Lung (tissue), 12 donors: Measurements from ENCODE around the gene GFOD2. TPM values are rescaled to one million over a fixed set of nuclear protein-coding genes. Genes with fewer than 3 reads are reported as not detected.

Source experiments
- ATAC-seq: fragments of 200-7000 bp; cut with Tn5 transposase; one replicate; pipeline ENCODE4 v1.9.1; 2020; ENCODE audit warnings: moderate number of reproducible peaks; ENCODE audit not compliant: insufficient read depth, low FRiP score
- DNase-seq, 3 donors: peaks; one replicate each; pipeline ENCODE4 v3.0.0-alpha.2; 2013 to 2017
- H3K27ac ChIP-seq, 2 donors: one replicate each; pipeline ENCODE4 v1.5.1; 2013; ENCODE audit warnings: mild to moderate bottlenecking in 2 of 2, moderate library complexity in 2 of 2, control low read depth in 1 of 2, inconsistent platforms in 1 of 2, low read depth in 1 of 2, low read length in 1 of 2
- H3K27me3 ChIP-seq, 3 donors: one replicate each; pipeline ENCODE4 v1.5.1; 2013; ENCODE audit warnings: low read length in 2 of 3; ENCODE audit not compliant: control insufficient read depth in 3 of 3, insufficient read depth in 3 of 3
- H3K36me3 ChIP-seq, 4 donors: one replicate each; pipeline ENCODE4 v1.5.1; 2013; ENCODE audit warnings: low read length in 4 of 4, mild to moderate bottlenecking in 1 of 4, moderate library complexity in 1 of 4; ENCODE audit not compliant: control insufficient read depth in 4 of 4, insufficient read depth in 4 of 4
- H3K4me1 ChIP-seq, 5 donors: one replicate each; pipeline ENCODE4 v1.5.1; 2013; ENCODE audit warnings: low read length in 5 of 5, mild to moderate bottlenecking in 2 of 5, moderate library complexity in 1 of 5; ENCODE audit not compliant: control insufficient read depth in 5 of 5, insufficient read depth in 5 of 5
- H3K4me3 ChIP-seq: one replicate; pipeline ENCODE4 v1.5.1; 2013; ENCODE audit warnings: mild to moderate bottlenecking, control low read depth, moderate library complexity
- H3K9ac ChIP-seq, 2 donors: one replicate each; pipeline ENCODE4 v1.5.1; 2013; ENCODE audit warnings: low read length in 2 of 2, control low read depth in 1 of 2; ENCODE audit not compliant: insufficient read depth in 1 of 2
- H3K9me3 ChIP-seq, 4 donors: one replicate each; pipeline ENCODE4 v1.5.1; 2013; ENCODE audit warnings: low read length in 3 of 4, mild to moderate bottlenecking in 1 of 4, moderate library complexity in 1 of 4; ENCODE audit not compliant: control insufficient read depth in 4 of 4, insufficient read depth in 3 of 4
- whole genome bisulfite sequencing, 2 donors: extraction: QIAGEN DNeasy Blood & Tissue Kit; methylation state at CpG; one replicate each; pipeline ENCODE4 v1.1.7; 2013; 5-methylcytosine and 5-hydroxymethylcytosine counted together
- polyA plus RNA-seq, 2 donors: library from polyadenylated mRNA; stranded (reverse); fragments of 200-250 nt; gene quantifications; one replicate each; pipeline ENCODE4 v1.2.1, GENCODE V29; 2013
- total RNA-seq, 2 donors: library from RNA; depleted of rRNA in 1 of 2; stranded (reverse); fragments of >200 nt in 1 of 2; gene quantifications; one replicate each; pipeline ENCODE4 v1.2.1, GENCODE V29; 2014 to 2021
- TF ChIP-seq, protein P1 (sequence below): IDR thresholded peaks from 2 replicates; pipeline ENCODE4 v1.5.1; 2012; ENCODE audit warnings: mild to moderate bottlenecking; ENCODE audit errors: control extremely low read depth, extremely low read depth
- donor health status: control.
- donor health status: control.
- donor health status: Bipolar disorder and iron deficiency.
- donor health status: healthy.
- donor health status: DM: yes; HTN: yes; CAD: no.

Gene GFOD2
- total and polyA plus RNA-seq, 4 donors = 10.1 to 26.3 (median 16.1) TPM

DNA sequence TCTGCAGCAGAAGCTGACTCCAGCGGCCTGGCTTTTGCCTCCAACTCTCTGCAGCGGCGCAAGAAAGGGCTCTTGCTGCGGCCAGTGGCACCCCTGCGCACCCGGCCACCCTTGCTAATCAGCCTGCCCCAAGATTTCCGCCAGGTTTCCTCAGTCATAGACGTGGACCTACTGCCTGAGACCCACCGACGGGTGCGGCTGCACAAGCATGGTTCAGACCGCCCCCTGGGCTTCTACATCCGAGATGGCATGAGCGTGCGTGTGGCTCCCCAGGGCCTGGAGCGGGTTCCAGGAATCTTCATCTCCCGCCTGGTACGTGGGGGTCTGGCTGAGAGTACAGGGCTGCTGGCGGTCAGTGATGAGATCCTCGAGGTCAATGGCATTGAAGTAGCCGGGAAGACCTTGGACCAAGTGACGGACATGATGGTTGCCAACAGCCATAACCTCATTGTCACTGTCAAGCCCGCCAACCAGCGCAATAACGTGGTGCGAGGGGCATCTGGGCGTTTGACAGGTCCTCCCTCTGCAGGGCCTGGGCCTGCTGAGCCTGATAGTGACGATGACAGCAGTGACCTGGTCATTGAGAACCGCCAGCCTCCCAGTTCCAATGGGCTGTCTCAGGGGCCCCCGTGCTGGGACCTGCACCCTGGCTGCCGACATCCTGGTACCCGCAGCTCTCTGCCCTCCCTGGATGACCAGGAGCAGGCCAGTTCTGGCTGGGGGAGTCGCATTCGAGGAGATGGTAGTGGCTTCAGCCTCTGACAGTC lies 57.0 kb downstream of the GFOD2 start:
- Histone ChIP-seq H3K36me3 (peaks cover 0 to 18% (median 5%) of the 10 kb centered on the region in 4 donors), H3K27ac (no peak overlapping the region), H3K9me3 (no peaks in the 10 kb centered on the region), H3K27me3 (no peaks in the 10 kb centered on the region), H3K4me1 (peaks cover 6 to 22% (median 9%) of the 10 kb centered on the region in 5 donors), H3K4me3 (no peak overlapping the region), H3K9ac (no peak overlapping the region)
- WGBS, 2 donors = 95 to 96% methylated on average over 34 of the region's 34 CpGs
- TF ChIP-seq, protein P1, sequence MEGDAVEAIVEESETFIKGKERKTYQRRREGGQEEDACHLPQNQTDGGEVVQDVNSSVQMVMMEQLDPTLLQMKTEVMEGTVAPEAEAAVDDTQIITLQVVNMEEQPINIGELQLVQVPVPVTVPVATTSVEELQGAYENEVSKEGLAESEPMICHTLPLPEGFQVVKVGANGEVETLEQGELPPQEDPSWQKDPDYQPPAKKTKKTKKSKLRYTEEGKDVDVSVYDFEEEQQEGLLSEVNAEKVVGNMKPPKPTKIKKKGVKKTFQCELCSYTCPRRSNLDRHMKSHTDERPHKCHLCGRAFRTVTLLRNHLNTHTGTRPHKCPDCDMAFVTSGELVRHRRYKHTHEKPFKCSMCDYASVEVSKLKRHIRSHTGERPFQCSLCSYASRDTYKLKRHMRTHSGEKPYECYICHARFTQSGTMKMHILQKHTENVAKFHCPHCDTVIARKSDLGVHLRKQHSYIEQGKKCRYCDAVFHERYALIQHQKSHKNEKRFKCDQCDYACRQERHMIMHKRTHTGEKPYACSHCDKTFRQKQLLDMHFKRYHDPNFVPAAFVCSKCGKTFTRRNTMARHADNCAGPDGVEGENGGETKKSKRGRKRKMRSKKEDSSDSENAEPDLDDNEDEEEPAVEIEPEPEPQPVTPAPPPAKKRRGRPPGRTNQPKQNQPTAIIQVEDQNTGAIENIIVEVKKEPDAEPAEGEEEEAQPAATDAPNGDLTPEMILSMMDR = no peak
- DNase-seq (no peak), ATAC-seq (no peak)

DNA sequence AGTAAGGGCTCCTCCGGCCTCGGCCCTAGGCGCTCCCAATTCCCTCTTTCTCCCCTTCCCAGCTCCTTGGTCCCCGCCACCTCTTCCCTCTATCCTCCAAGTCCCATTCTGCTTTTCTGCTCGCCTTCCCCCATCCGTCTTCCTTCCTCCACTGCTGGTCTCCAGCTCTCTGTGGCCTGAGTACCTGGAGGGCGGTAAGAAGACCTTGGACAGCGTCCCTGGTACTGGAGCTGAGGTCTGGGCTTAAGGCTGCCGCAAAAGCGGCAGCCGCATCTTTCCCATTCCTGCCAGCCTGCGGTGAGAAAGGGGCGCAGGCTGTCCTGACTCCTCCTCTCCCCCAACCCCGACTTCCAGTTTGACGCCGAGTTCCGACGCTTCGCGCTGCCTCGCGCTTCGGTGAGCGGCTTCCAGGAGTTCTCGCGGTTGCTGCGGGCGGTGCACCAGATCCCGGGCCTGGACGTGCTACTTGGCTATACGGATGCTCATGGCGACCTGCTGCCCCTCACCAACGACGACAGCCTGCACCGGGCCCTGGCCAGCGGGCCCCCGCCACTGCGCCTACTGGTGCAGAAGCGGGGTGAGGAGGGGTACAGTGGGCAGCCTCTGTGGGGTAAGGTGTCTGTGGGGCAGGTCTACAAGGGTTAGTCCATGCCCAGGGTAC lies 57.9 kb downstream of the GFOD2 start:
- 10 to 13% methylated on average over 39 of the region's 39 CpGs for WGBS, 2 donors
- Histone ChIP-seq H3K9ac (no peak overlapping the region), H3K27me3 (no peaks in the 10 kb centered on the region), H3K9me3 (no peaks in the 10 kb centered on the region), H3K4me3 (peak overlapping the region; percentile 13), H3K36me3 (peaks cover 0 to 20% (median 6%) of the 10 kb centered on the region in 4 donors), H3K4me1 (peaks cover 6 to 19% (median 7%) of the 10 kb centered on the region in 5 donors), H3K27ac (peak overlapping the region; percentile 82 to 85)
- peak; percentile 52 to 60 (median 52) for DNase-seq
- TF ChIP-seq, protein P1 = no peak
- no peak for ATAC-seq

DNA sequence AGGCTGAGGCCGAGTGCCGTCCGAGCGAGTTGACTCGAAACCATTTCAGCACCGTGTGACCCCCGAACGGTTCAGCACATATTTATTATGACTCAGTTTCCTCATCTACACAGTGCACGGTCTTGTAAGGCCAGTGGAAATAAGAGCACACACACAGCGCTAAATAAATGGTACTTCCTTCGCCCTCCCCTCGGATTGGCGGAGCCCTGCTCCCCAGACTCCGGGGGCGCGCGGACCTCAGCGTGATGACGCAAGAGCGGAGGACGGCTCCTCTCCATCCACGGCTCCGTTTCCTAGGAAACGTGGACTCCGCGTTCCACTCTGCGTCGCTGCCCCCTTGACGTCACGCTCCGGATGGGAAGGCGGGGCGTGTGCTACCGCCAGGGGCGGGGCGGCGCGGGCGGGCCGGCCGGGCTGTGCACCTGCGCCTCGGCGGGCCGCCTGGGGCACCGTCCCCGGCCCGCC lies 58.5 kb downstream of the GFOD2 start, which contains the start of gene PARD6A:
Gene PARD6A (plus strand): TSS at position 397 of the 465 bp plus-strand sequence. CDS start 79 bp downstream, outside the sequence.
- TF ChIP-seq, protein P1 = no peak
- peaks cover 3 to 15% (median 7%) of the 10 kb centered on the region in 5 donors for H3K4me1 ChIP-seq
- peaks cover 0 to 20% (median 6%) of the 10 kb centered on the region in 4 donors for H3K36me3 ChIP-seq
- H3K4me3 ChIP-seq = peak within 1 kb of the TSS; percentile 81
- ATAC-seq (peak; percentile 80), DNase-seq (peak; percentile 96 to 97 (median 96))
- H3K27ac ChIP-seq = peak within 1 kb of the TSS; percentile 85 to 90
- 0 to 1% methylated on average over 45 to 48 of the region's 48 CpGs for WGBS, 2 donors
- no peaks in the 10 kb centered on the region for H3K27me3 ChIP-seq
- H3K9ac ChIP-seq = peak within 1 kb of the TSS; percentile 59 to 94
- no peaks in the 10 kb centered on the region for H3K9me3 ChIP-seq
